HG02938 (cell line): ENCODE data around the gene RPP38.

Experiments used
- ATAC-seq: cut with Tn5 transposase; IDR thresholded peaks from one replicate; pipeline ENCODE4 v1.9.1; 2021; ENCODE audit warnings: mild to moderate bottlenecking, moderate library complexity; ENCODE audit not compliant: unreplicated experiment

Gene RPP38, protein sequence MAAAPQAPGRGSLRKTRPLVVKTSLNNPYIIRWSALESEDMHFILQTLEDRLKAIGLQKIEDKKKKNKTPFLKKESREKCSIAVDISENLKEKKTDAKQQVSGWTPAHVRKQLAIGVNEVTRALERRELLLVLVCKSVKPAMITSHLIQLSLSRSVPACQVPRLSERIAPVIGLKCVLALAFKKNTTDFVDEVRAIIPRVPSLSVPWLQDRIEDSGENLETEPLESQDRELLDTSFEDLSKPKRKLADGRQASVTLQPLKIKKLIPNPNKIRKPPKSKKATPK

DNA sequence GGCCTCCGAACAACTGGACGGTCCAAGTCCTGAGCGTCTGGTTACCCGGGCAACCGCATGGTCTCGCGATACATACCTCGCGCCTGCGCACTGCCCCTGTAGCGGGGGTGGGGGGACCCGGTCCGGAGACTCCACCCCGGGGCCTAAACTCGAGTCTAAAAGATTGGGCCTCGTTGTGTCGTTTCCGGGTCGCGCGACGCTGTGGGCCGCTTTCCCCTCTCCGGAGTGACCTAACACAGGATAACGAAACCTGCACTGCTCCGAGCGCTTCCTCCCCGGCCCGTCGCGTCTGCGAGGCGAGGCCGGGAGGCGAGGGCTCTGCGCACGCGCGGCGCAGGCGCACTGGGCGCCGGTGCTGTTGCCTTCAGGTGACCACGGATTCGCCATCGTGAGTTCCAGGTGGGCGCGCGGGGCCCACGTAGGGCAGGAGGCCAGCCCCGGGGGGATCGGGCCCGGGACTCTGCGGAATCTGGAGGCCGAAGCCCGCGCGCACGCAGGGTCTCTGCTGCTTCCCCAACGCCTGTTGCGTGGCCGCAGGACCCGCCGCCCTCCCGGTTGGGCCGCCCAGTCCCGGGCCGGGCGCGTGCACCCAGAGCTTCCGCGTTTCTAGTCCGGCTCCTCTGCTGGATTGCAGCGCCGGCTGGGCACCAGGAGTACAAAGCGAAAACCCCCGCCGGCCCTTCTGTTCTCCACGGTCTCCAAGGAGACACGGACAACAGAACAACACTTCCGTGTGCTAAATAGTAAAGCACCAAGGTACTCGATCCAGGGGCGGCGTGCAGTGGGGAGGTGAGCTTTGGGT is at the start of gene RPP38:
Gene RPP38, plus strand, starts transcription at position 345 of the 802 bp plus-strand sequence. CDS start 5,960 bp downstream, outside the sequence.
- peak; percentile 81 for ATAC-seq

DNA sequence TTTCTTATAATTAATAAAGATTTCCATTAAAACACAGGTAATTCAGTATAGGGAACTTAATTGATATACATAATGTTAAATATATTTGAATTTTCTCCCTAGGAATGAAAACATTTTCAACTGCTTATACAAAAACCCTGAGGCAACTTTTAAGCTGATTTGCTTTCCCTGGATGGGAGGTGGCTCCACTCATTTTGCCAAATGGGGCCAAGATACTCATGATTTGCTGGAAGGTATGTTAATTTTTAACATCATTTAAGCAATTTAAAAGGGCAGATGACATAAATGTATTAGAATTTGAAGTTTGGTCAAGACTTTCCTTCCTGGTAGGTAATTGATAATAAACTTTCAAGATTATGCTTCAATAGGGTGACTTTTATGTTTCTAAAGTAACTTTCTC is 47.6 kb upstream of the RPP38 start:
- no peak for ATAC-seq

- ATAC-seq = no peak
Measured at GRCh38 chr10:15052121-15052520, 45.0 kb upstream of the RPP38 start.

GRCh38 chr10:15053061-15053460 is 44.1 kb upstream of the RPP38 start:
- no peak for ATAC-seq

GRCh38 chr10:15058689-15059088 is 38.5 kb upstream of the RPP38 start:
- ATAC-seq = no peak

GRCh38 chr10:15059914-15060313 is 37.2 kb upstream of the RPP38 start:
- ATAC-seq = no peak

DNA sequence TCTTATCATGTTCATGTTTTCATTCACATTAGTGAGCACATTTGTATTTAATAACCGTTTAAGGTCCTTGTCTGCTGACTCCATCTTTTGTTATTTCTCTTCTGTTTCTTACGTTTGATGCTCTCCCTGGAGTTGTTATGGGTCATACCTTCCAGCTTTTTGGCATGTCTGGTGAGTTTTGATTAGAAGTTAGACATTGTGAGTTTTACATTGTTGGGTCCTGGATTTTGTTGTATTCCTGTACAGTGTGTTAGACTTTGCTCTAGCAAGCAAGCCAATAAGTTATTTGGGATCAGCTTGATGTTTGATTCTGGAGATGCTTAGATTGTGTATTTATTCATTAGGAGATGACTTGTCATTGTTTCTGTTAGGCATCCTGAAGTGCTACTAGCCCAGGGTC is 36.5 kb upstream of the RPP38 start:
- no peak for ATAC-seq

DNA sequence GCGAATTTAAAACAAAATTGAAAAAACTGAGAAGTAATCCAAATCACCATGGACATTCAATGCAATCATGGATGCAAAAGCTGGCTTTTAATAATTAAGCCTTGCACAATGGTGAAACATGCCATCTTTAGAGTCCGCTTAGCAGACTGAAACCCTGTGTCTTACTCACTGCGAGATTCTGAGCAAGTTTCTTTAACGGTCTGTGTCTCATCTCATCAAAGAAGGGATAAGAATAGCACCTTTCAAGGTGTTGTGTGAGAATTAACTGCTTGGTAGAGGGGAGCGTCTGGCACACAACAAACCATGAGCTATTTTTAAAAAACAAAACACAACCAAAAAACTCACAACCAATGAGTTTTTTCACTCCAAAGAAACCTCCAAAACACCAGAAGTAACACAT is 30.0 kb upstream of the RPP38 start:
- ATAC-seq = peak; percentile 89

DNA sequence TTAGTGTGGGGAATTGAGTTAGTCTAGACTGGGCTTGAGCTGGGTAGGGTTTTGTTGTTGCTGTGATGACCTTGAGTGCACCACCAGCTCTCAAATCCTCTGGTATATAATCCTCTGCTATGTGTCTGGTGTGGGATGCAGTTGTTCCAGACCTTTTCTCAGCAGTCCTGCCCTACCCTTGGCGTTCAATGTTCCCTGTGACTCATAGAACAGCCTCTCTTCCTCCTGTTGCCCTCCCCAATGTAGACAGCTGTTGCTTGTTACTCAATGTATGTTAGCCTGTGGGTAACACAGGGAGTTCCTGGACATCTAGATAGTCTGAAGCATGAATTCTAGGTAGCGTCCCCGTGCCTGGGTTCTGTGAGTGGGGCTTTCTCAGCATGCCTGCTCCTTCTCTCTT is 28.4 kb upstream of the RPP38 start:
- ATAC-seq = no peak

- ATAC-seq = no peak
Measured at GRCh38 chr10:15069230-15069629, 27.9 kb upstream of the RPP38 start.

GRCh38 chr10:15072358-15072757 is 24.8 kb upstream of the RPP38 start:
- ATAC-seq = no peak

DNA sequence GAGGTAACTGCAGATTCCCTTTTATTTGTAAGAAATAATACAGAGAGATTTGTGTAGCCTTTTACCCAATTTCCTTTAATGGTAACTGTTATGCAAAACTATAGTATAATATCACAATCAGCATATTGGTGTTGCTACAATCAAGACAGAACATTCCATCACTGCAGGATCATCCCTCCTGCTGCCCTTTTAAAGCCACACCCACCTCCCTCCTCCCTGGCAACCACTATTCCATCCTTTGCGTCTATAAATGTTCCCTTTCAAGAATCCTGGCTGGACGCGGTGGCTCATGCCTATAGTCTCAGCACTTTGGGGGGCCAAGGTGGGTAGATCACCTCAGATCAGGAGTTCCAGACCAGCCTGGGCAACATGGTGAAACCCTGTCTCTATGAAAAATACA is 21.7 kb upstream of the RPP38 start:
- ATAC-seq = no peak

- no peak for ATAC-seq
Measured at GRCh38 chr10:15083674-15084501, 13.3 kb upstream of the RPP38 start.

- no peak for ATAC-seq
Measured at GRCh38 chr10:15084502-15084922, 12.6 kb upstream of the RPP38 start.

DNA sequence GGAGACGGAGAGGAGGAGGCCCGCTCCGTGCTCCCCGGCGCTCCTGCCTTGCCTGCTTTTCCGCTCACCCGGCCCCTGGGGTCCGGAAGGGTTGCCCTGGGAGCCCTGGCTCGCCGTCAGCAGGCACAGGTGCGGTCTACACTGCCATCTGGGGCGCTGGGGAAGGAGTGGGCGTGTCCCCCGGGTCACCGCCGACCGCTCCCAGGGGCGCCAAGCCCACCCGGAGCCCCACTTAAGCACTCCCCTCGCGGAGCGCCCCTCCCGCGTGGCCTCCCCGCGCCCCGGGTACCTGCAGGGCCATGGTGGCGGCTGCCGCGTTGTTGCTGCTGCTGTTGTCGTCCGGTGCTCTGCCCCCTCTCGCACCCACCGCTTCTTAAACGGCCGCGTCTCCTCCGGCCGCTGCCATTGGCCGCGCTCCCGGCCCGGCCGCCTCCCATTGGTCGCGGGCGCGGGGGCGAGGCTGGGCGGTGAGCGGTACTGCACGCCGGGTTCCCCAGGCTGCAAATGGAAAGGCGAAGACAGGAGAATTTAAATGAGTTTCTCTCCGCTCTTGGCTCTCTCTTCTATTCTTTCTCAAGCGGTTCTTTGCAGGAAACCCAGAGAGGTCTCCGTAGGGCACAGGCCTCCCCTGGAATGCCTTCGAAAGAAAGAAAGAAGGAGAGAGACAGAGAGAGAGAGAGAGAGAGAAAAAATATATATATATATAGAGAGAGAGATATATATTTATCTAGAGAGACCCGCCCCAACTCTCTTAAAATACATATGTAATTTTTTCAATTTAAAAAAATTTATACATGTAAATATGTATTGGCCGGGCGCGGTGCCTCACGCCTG is 8.5 kb upstream of the RPP38 start, which contains the start of gene ACBD7:
Gene ACBD7, minus strand, starts transcription at position 349 of the 834 bp plus-strand sequence. Its CDS starts 48 bp downstream, at position 301.
- peak; percentile 96 for ATAC-seq

DNA sequence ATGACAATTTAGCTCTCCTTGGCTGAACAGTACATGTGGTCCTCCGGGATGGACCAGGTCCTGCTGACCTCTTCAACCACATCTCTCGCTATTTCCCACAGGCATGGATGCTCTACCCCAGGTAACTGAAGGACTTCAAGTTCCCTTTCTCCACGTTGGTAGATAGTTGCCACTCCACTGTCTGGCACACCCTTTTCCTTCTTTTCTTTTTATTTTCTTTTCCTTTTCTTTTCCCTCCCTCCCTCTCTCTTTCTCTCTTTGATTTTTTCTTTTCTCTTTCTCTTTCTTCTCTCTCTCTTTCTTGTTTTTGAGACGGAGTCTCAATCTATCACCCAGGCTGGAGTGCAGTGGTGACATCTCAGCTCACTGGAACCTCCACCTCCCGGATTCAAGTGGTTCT is 5.7 kb upstream of the RPP38 start:
- ATAC-seq = no peak

DNA sequence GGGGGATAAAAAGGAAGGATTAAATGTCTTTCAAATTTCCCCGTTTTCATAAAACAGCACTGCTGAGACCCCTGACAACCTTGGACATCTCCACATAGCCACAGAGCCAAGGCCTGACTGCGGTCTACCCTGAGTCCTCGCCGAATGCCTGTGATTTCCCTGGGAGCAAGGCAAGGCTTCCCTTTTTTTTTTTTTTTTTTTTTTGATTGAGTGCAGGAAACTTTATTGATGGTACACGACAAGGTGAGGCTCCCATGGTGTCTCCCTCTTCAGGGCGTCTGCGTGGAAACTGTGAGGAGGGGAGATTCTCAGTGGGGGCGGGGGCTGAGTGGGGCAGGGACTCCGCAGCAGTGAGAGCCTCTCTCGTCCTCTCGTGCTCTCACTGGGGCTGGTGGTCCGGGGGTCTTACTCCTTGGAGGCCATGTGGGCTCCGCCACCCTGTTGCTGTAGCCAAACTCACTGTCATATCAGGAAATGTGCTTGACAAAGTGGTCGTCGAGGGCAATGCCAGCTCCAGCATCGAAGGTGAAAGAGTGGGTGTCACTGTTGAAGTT is 4.2 kb upstream of the RPP38 start:
- no peak for ATAC-seq

GRCh38 chr10:15096661-15097010 is 519 bp upstream of the RPP38 start:
- ATAC-seq = peak; percentile 12

GRCh38 chr10:15099886-15100285 is 2.7 kb downstream of the RPP38 start:
- ATAC-seq = no peak

GRCh38 chr10:15103513-15103912 is 6.4 kb downstream of the RPP38 start:
- ATAC-seq = no peak
